Measurements from ENCODE around the gene TBX2. TPM values are rescaled to one million over a fixed set of nuclear protein-coding genes. Genes with fewer than 3 reads are reported as not detected.

The TBX2 gene
- total RNA-seq, 1 donor from 2014 or later: 0.23 TPM

DNA sequence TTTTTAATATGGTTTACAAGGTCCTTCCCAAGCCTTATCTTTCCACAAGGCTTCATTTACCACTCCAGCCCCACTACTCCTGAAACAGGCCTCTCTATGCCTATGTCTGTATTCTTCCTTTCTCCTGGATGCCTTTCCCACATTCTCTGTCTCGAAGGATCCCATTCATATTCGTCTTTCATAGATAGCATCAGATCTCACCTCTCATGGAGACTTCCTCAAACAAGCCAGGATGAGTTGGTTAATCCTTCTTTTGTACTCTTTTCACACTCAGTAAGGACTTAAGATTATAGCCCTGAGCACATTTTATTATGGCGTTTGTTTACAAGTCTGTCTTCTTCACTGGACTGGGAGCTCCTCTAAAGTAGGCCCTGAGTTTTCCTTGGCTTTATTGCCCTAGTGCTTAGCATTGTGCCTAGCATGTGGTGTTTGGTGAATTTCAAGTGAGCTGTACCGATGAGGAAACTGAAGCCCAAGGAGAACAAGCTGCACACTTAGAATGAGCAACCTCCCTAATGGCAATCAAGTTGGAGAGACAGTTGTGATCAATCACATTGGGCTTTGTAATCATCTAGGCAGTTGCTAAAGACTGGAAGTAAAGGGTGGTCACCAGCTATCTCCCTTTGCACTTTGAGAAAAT is 42.6 kb downstream of the TBX2 start:
- no peak for DNase-seq (ENCODE audit: low spot score)
- no peaks in the 10 kb centered on the region for H3K9me3 Mint-ChIP-seq (ENCODE audit: unreplicated experiment)
- peaks cover 4% of the 10 kb centered on the region for H3K36me3 Mint-ChIP-seq (ENCODE audit: low read depth, unreplicated experiment)

DNA sequence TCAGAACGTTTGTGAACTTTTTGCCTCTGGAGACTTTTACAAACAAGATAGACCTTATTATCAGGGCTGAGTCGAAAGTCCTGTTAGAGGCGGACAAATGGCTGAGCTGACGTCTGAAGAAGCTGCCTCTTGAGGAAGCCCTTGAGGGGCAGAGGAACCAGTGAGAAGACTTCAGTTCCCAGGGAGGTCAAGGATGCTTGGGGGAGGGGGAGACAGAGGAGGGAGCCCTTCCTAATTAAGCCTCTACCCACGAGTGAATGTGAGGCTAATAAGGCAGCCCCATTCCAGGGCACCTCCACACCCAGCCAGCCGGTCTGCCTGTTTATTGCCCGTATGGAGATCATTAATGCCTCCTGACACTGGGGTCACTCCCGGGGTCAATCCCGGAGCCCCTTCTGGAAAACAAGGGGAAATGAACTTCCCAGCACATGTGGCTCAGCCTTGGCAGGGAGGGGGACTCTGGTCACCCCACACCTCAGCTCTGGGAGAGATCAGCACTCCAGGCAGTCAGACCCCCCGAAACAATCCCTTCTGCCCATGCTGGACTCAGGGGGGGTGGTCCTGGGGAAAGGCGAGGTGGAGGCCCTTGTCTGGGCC is 43.3 kb downstream of the TBX2 start:
- no peak overlapping the region for H3K27ac Mint-ChIP-seq (ENCODE audit: unreplicated experiment)
- H3K4me3 Mint-ChIP-seq (ENCODE audit: unreplicated experiment): no peak overlapping the region
- H3K4me1 Mint-ChIP-seq (ENCODE audit: unreplicated experiment): peaks cover 3% of the 10 kb centered on the region
- no peaks in the 10 kb centered on the region for H3K9me3 Mint-ChIP-seq (ENCODE audit: unreplicated experiment)
- TF ChIP-seq CTCF (IDR thresholded peaks at IDR 0.05; ENCODE audit: unreplicated experiment): no peak
- H3K27me3 Mint-ChIP-seq (ENCODE audit: unreplicated experiment): peaks cover 2% of the 10 kb centered on the region
- DNase-seq (ENCODE audit: low spot score): no peak
- peaks cover 4% of the 10 kb centered on the region for H3K36me3 Mint-ChIP-seq (ENCODE audit: low read depth, unreplicated experiment)

More for the DNA sequence above, 42.6 kb downstream of the TBX2 start:
- Mint-ChIP-seq H3K4me1 (ENCODE audit: unreplicated experiment) (peaks cover 3% of the 10 kb centered on the region), H3K4me3 (ENCODE audit: unreplicated experiment) (no peak overlapping the region), H3K27ac (ENCODE audit: unreplicated experiment) (no peak overlapping the region), H3K27me3 (ENCODE audit: unreplicated experiment) (peaks cover 2% of the 10 kb centered on the region)
- TF ChIP-seq CTCF (IDR thresholded peaks at IDR 0.05; ENCODE audit: unreplicated experiment): no peak

GRCh38 chr17:61443475-61443882 is 43.8 kb downstream of the TBX2 start:
- Mint-ChIP-seq H3K27me3 (ENCODE audit: unreplicated experiment) (peaks cover 2% of the 10 kb centered on the region), H3K4me1 (ENCODE audit: unreplicated experiment) (peaks cover 3% of the 10 kb centered on the region), H3K27ac (ENCODE audit: unreplicated experiment) (no peak overlapping the region), H3K36me3 (ENCODE audit: low read depth, unreplicated experiment) (peaks cover 4% of the 10 kb centered on the region), H3K4me3 (ENCODE audit: unreplicated experiment) (no peak overlapping the region), H3K9me3 (ENCODE audit: unreplicated experiment) (no peaks in the 10 kb centered on the region)
- no peak for DNase-seq (ENCODE audit: low spot score)
- no peak for TF ChIP-seq CTCF (IDR thresholded peaks at IDR 0.05; ENCODE audit: unreplicated experiment)

- no peak for DNase-seq (ENCODE audit: low spot score)
- H3K4me1 Mint-ChIP-seq (ENCODE audit: unreplicated experiment): peaks cover 3% of the 10 kb centered on the region
- H3K36me3 Mint-ChIP-seq (ENCODE audit: low read depth, unreplicated experiment): peaks cover 3% of the 10 kb centered on the region
- H3K27me3 Mint-ChIP-seq (ENCODE audit: unreplicated experiment): peaks cover 2% of the 10 kb centered on the region
- H3K9me3 Mint-ChIP-seq (ENCODE audit: unreplicated experiment): no peaks in the 10 kb centered on the region
- no peak overlapping the region for H3K27ac Mint-ChIP-seq (ENCODE audit: unreplicated experiment)
- H3K4me3 Mint-ChIP-seq (ENCODE audit: unreplicated experiment): no peak overlapping the region
- no peak for TF ChIP-seq CTCF (IDR thresholded peaks at IDR 0.05; ENCODE audit: unreplicated experiment)
Measured at GRCh38 chr17:61444075-61444474, 44.4 kb downstream of the TBX2 start.

GRCh38 chr17:61444831-61445230 is 45.2 kb downstream of the TBX2 start:
- Mint-ChIP-seq H3K4me3 (ENCODE audit: unreplicated experiment) (no peak overlapping the region), H3K27ac (ENCODE audit: unreplicated experiment) (no peak overlapping the region), H3K9me3 (ENCODE audit: unreplicated experiment) (no peaks in the 10 kb centered on the region), H3K36me3 (ENCODE audit: low read depth, unreplicated experiment) (no peaks in the 10 kb centered on the region), H3K4me1 (ENCODE audit: unreplicated experiment) (peaks cover 3% of the 10 kb centered on the region), H3K27me3 (ENCODE audit: unreplicated experiment) (peaks cover 2% of the 10 kb centered on the region)
- no peak for DNase-seq (ENCODE audit: low spot score)
- TF ChIP-seq CTCF (IDR thresholded peaks at IDR 0.05; ENCODE audit: unreplicated experiment): no peak
